PC-3 (cell line): ENCODE measurements around the gene ERP44. TPM values are rescaled to one million over a fixed set of nuclear protein-coding genes. Genes with fewer than 3 reads are reported as not detected.
A peak's percentile ranks its signal among the peaks of the same experiment; 100 is the strongest.

Experiments used
- ATAC-seq: fragments of 200-7000 bp; cut with Tn5 transposase; 2 replicates; pipeline ENCODE4 v1.9.1; 2020; ENCODE audit warnings: mild to moderate bottlenecking, moderate library complexity
- BruUV-seq: library from RNA; stranded (reverse); fragments of 400-500 nt; replicated peaks from 2 replicates; lab custom pipeline; 2021; lab: Mats Ljungman, UMichigan
- CTCF ChIA-PET: fragments of 300-600 bp; sonication (Branson Sonifier 250); formaldehyde crosslinking; loops from one replicate; lab custom pipeline; 2022; ENCODE audit warnings: antibody characterized with exemption; lab: Charles Lee
- POLR2A ChIA-PET: fragments of 300-600 bp; sonication (Branson Sonifier 250); formaldehyde crosslinking; loops from one replicate; lab custom pipeline; 2022; ENCODE audit warnings: antibody characterized with exemption; ENCODE audit not compliant: unreplicated experiment; lab: Charles Lee
- DNase-seq: peaks from one replicate; pipeline ENCODE4 v3.0.0-alpha.2; 2015
- H2AFZ ChIP-seq: fragments of 300-600 bp; sonication (generic); 2 replicates; pipeline ENCODE4 v1.6.0; 2016; ENCODE audit warnings: antibody characterized with exemption, low read length
- H3F3A ChIP-seq: fragments of 300-600 bp; sonication (generic); one replicate; pipeline ENCODE4 v1.6.0; 2017; ENCODE audit warnings: antibody characterized with exemption, low read length, control low read depth, mild to moderate bottlenecking; ENCODE audit not compliant: unreplicated experiment
- H3K27ac ChIP-seq: fragments of 300-600 bp; sonication (generic); 2 replicates; pipeline ENCODE4 v1.5.1; 2016; ENCODE audit warnings: mild to moderate bottlenecking, low read length
- H3K27me3 ChIP-seq: fragments of 300-600 bp; sonication (generic); 2 replicates; pipeline ENCODE4 v1.6.1; 2016; ENCODE audit warnings: low read length, mixed read lengths
- H3K36me3 ChIP-seq: fragments of 300-600 bp; sonication (generic); 2 replicates; pipeline ENCODE4 v1.6.1; 2016; ENCODE audit warnings: low read depth, mixed run types, low read length, mixed read lengths
- H3K4me1 ChIP-seq: fragments of 300-600 bp; sonication (generic); 2 replicates; pipeline ENCODE4 v1.5.1; 2016; ENCODE audit warnings: low read length; ENCODE audit not compliant: insufficient read depth
- H3K4me2 ChIP-seq: fragments of 300-600 bp; sonication (generic); 2 replicates; pipeline ENCODE4 v1.6.0; 2016; ENCODE audit warnings: low read length
- H3K4me3 ChIP-seq: fragments of 300-600 bp; sonication (generic); 2 replicates; pipeline ENCODE4 v1.5.1; 2016; ENCODE audit warnings: mild to moderate bottlenecking, low read length, mixed read lengths
- H3K79me2 ChIP-seq: fragments of 300-600 bp; sonication (generic); 2 replicates; pipeline ENCODE4 v1.6.1; 2017; ENCODE audit warnings: low read length, mixed read lengths
- H3K9ac ChIP-seq: fragments of 300-600 bp; sonication (generic); 2 replicates; pipeline ENCODE4 v1.6.0; 2016; ENCODE audit warnings: mild to moderate bottlenecking, low read length
- H3K9me2 ChIP-seq: fragments of 300-600 bp; sonication (generic); replicated peaks from 2 replicates; pipeline ENCODE4 v1.6.1; 2016; ENCODE audit warnings: mixed run types, low read length, mixed read lengths
- H3K9me3 ChIP-seq: fragments of 300-600 bp; sonication (generic); 2 replicates; pipeline ENCODE4 v1.6.1; 2016; ENCODE audit warnings: low read length, mixed read lengths
- H4K20me1 ChIP-seq: fragments of 300-600 bp; sonication (generic); 2 replicates; pipeline ENCODE4 v1.6.1; 2016; ENCODE audit warnings: low read length, mixed read lengths
- EZH2 ChIP-seq: fragments of 300-600 bp; sonication (generic); IDR thresholded peaks from one replicate; pipeline ENCODE4 v1.6.1; 2017; ENCODE audit warnings: antibody characterized with exemption, mild to moderate bottlenecking, low read length; ENCODE audit not compliant: unreplicated experiment
- EZH2phosphoT487 ChIP-seq: fragments of 300-600 bp; sonication (generic); IDR thresholded peaks from 2 replicates; pipeline ENCODE4 v1.6.1; 2018; ENCODE audit warnings: mild to moderate bottlenecking, antibody characterized with exemption, low read length, borderline replicate concordance
- intact Hi-C: fragments of 100-400 bp; cut with micrococcal nuclease; formaldehyde crosslinking; loops from 2 replicates; pipeline ENCODE4 v1.9.0; 2023
- total RNA-seq: library from RNA; depleted of rRNA; stranded (reverse); fragments of >200 nt; gene quantifications from 2 replicates; pipeline ENCODE4 v1.2.3, GENCODE V29; 2014
- TF ChIP-seq, protein P1 (sequence below): fragments of 300-600 bp; sonication (generic); conservative IDR thresholded peaks from 2 replicates; pipeline ENCODE4 v1.5.1; 2017; ENCODE audit warnings: antibody characterized with exemption, low read depth, mild to moderate bottlenecking, low read length

ERP44 gene
- total RNA-seq, 1 experiment from 2014 or later: 7.7 TPM

DNA sequence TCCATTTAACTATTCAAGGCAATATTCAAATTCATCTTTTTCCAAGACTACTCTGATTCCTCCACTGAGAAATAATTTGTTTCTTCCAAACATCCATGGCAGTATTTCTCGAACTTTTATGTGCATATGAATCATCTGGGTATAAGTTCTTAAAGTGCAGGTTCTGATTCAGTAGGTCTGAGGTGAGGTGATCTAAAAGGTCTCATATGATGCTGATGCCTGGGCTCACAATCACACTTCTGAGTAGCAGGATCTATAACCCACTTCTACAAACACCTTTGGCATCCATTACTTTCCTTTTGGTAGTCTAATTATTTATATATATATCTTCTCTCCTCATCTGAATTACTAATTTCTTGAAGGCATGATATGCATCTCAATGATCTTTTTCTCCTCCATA, 7.2 kb downstream of the ERP44 start:
- H3K9me2 ChIP-seq: no peaks in the 10 kb centered on the region
- ChIA-PET CTCF (no interaction called here), POLR2A (no interaction called here)
- no peaks in the 10 kb centered on the region for H3K27me3 ChIP-seq
- no peaks in the 10 kb centered on the region for H3K9me3 ChIP-seq
- no peak overlapping the region for H2AFZ ChIP-seq
- no TSS peak for BruUV-seq
- H3K79me2 ChIP-seq: peaks cover 90% of the 10 kb centered on the region
- peaks cover 19% of the 10 kb centered on the region for H3K4me1 ChIP-seq
- H3F3A ChIP-seq: no peaks in the 10 kb centered on the region
- ATAC-seq: 0 out of 2 replicates have a peak, but pooled peaks have one; percentile 27
- H3K4me3 ChIP-seq: no peak overlapping the region
- H3K36me3 ChIP-seq: no peaks in the 10 kb centered on the region
- H3K4me2 ChIP-seq: no peak overlapping the region
- TF ChIP-seq EZH2 (no peak), EZH2phosphoT487 (no peak)
- TF ChIP-seq, protein P1, sequence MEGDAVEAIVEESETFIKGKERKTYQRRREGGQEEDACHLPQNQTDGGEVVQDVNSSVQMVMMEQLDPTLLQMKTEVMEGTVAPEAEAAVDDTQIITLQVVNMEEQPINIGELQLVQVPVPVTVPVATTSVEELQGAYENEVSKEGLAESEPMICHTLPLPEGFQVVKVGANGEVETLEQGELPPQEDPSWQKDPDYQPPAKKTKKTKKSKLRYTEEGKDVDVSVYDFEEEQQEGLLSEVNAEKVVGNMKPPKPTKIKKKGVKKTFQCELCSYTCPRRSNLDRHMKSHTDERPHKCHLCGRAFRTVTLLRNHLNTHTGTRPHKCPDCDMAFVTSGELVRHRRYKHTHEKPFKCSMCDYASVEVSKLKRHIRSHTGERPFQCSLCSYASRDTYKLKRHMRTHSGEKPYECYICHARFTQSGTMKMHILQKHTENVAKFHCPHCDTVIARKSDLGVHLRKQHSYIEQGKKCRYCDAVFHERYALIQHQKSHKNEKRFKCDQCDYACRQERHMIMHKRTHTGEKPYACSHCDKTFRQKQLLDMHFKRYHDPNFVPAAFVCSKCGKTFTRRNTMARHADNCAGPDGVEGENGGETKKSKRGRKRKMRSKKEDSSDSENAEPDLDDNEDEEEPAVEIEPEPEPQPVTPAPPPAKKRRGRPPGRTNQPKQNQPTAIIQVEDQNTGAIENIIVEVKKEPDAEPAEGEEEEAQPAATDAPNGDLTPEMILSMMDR: no peak
- H4K20me1 ChIP-seq: peaks cover 39% of the 10 kb centered on the region
- DNase-seq: no peak
- H3K9ac ChIP-seq: no peak overlapping the region
- intact Hi-C loops: loop anchor here (10.0 kb wide), 1 partner anchor 133 kb away; no protein-coding TSS in a partner anchor
- no peak overlapping the region for H3K27ac ChIP-seq

DNA sequence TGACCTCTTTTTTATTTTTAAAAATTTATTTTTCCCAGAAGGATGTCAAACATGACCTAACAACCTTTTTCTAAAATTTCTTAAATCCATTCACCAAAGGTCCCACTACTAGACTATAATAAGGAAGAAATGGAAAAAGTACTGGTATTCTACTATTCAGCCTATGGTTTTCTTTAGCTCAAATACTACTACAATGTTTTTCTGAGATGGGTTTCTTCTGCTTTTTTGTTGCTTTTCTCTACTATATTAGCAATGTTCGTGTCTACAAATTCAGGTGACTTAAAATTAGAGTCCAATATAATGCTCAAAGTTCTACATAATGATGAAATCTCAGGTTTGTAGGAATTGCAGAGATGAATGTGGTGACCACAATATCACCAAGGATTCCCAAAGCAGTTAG, 7.9 kb downstream of the ERP44 start:
- intact Hi-C loops: loop anchor here (10.0 kb wide), 1 partner anchor 134 kb away; no protein-coding TSS in a partner anchor
- POLR2A ChIA-PET: no interaction called here
- no peak overlapping the region for H3K27ac ChIP-seq

DNA sequence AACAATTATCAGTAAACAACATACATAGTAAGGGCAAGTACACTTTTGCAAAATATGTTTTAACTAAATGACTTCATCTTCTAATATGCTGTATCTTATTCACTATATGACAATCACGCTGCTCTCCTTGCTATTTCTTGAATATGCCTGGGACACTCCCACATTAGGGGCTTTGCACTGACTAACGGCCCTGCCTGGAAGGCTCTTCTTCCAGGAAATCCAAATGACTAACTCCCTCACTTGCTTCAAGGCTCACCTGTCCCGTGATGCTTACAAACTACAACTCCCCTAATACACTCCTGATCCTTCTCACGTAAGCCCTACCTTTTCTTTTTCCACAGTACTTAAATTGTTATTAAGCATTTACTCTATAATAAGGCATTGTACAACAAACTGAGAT, 10.6 kb downstream of the ERP44 start:
- no peak overlapping the region for H3K9ac ChIP-seq
- H3K4me1 ChIP-seq: peaks cover 16% of the 10 kb centered on the region
- no peak overlapping the region for H3K4me3 ChIP-seq
- ATAC-seq (peak; percentile 38; the same call in 1 of the 2 replicates), DNase-seq (peak; percentile 30)
- no peak overlapping the region for H2AFZ ChIP-seq
- no peak overlapping the region for H3K4me2 ChIP-seq
- H3K27me3 ChIP-seq: no peaks in the 10 kb centered on the region
- H3K79me2 ChIP-seq: peaks cover 91% of the 10 kb centered on the region
- ChIA-PET POLR2A (no interaction called here), CTCF (no interaction called here)
- H3K9me3 ChIP-seq: no peaks in the 10 kb centered on the region
- no peak overlapping the region for H3K27ac ChIP-seq
- H4K20me1 ChIP-seq: peaks cover 61% of the 10 kb centered on the region
- intact Hi-C loops: no loop called here
- peaks cover under 1% of the 10 kb centered on the region for H3F3A ChIP-seq
- no TSS peak for BruUV-seq
- H3K9me2 ChIP-seq: no peaks in the 10 kb centered on the region
- TF ChIP-seq EZH2phosphoT487 (no peak), EZH2 (no peak)
- TF ChIP-seq, protein P1: no peak
- no peaks in the 10 kb centered on the region for H3K36me3 ChIP-seq

More for the DNA sequence above, 7.9 kb downstream of the ERP44 start:
- peaks cover 14% of the 10 kb centered on the region for H3K4me1 ChIP-seq
- H3K27me3 ChIP-seq: no peaks in the 10 kb centered on the region
- H3F3A ChIP-seq: no peaks in the 10 kb centered on the region
- H3K9me3 ChIP-seq: no peaks in the 10 kb centered on the region
- H3K9ac ChIP-seq: no peak overlapping the region
- H3K9me2 ChIP-seq: no peaks in the 10 kb centered on the region
- TF ChIP-seq EZH2: no peak
- TF ChIP-seq, protein P1: no peak
- no peak for TF ChIP-seq EZH2phosphoT487
- no peaks in the 10 kb centered on the region for H3K36me3 ChIP-seq
- H3K4me3 ChIP-seq: no peak overlapping the region
- CTCF ChIA-PET: no interaction called here
- peaks cover 45% of the 10 kb centered on the region for H4K20me1 ChIP-seq
- H3K79me2 ChIP-seq: peaks cover 91% of the 10 kb centered on the region
- no peak for DNase-seq
- no TSS peak for BruUV-seq
- no peak overlapping the region for H2AFZ ChIP-seq
- ATAC-seq: no peak
- no peak overlapping the region for H3K4me2 ChIP-seq
